ENCODE results near the gene LMO7.

LMO7 gene

GRCh38 chr13:75812751-75813181 is 176.6 kb downstream of the LMO7 start:
- Histone ChIP-seq H3K27ac (peak overlapping the region; percentile 60 to 75), H3K4me3 (peak overlapping the region; percentile 58)
- TF ChIP-seq CTCF (IDR thresholded peaks at IDR 0.05), result no peak
- no peak for DNase-seq (ENCODE audit: low spot score)

GRCh38 chr13:75813323-75813722 is 177.2 kb downstream of the LMO7 start:
- no peak for TF ChIP-seq CTCF (IDR thresholded peaks at IDR 0.05)
- H3K27ac ChIP-seq, result peak overlapping the region; percentile 60 to 75
- DNase-seq (ENCODE audit: low spot score), result no peak
- H3K4me3 ChIP-seq, result peak overlapping the region; percentile 58

GRCh38 chr13:75818179-75818967 is 182.2 kb downstream of the LMO7 start:
- H3K4me3 ChIP-seq, result no peak overlapping the region
- no peak for DNase-seq (ENCODE audit: low spot score)
- no peak overlapping the region for H3K27ac ChIP-seq
- TF ChIP-seq CTCF (IDR thresholded peaks at IDR 0.05), result no peak

- Histone ChIP-seq H3K27ac (no peak overlapping the region), H3K4me3 (no peak overlapping the region)
- no peak for TF ChIP-seq CTCF (IDR thresholded peaks at IDR 0.05)
- DNase-seq (ENCODE audit: low spot score), result no peak
Measured at GRCh38 chr13:75818968-75819225, 182.8 kb downstream of the LMO7 start.

GRCh38 chr13:75825161-75825560 is 189.0 kb downstream of the LMO7 start:
- DNase-seq (ENCODE audit: low spot score), result no peak
- Histone ChIP-seq H3K4me3 (no peak overlapping the region), H3K27ac (no peak overlapping the region)
- no peak for TF ChIP-seq CTCF (IDR thresholded peaks at IDR 0.05)

- no peak for DNase-seq (ENCODE audit: low spot score)
- no peak overlapping the region for H3K4me3 ChIP-seq
- TF ChIP-seq CTCF (IDR thresholded peaks at IDR 0.05), result no peak
- H3K27ac ChIP-seq, result no peak overlapping the region
Measured at GRCh38 chr13:75825594-75825993, 189.5 kb downstream of the LMO7 start.

- TF ChIP-seq CTCF (IDR thresholded peaks at IDR 0.05), result no peak
- H3K4me3 ChIP-seq, result no peak overlapping the region
- H3K27ac ChIP-seq, result no peak overlapping the region
- DNase-seq (ENCODE audit: low spot score), result no peak
Measured at GRCh38 chr13:75826391-75826790, 190.3 kb downstream of the LMO7 start.

Measured in coronary artery (tissue), 2 donors.